Lung (tissue), 12 donors: ENCODE measurements around the gene SLC25A3. TPM values are rescaled to one million over a fixed set of nuclear protein-coding genes. Genes with fewer than 3 reads are reported as not detected.

Experiments used
- ATAC-seq: fragments of 200-7000 bp; cut with Tn5 transposase; one replicate; pipeline ENCODE4 v1.9.1; 2020; ENCODE audit warnings: moderate number of reproducible peaks; ENCODE audit not compliant: insufficient read depth, low FRiP score
- DNase-seq, 3 donors: peaks; one replicate each; pipeline ENCODE4 v3.0.0-alpha.2; 2013 to 2017
- H3K27ac ChIP-seq, 2 donors: one replicate each; pipeline ENCODE4 v1.5.1; 2013; ENCODE audit warnings: mild to moderate bottlenecking in 2 of 2, moderate library complexity in 2 of 2, control low read depth in 1 of 2, inconsistent platforms in 1 of 2, low read depth in 1 of 2, low read length in 1 of 2
- H3K27me3 ChIP-seq, 3 donors: one replicate each; pipeline ENCODE4 v1.5.1; 2013; ENCODE audit warnings: low read length in 2 of 3; ENCODE audit not compliant: control insufficient read depth in 3 of 3, insufficient read depth in 3 of 3
- H3K36me3 ChIP-seq, 4 donors: one replicate each; pipeline ENCODE4 v1.5.1; 2013; ENCODE audit warnings: low read length in 4 of 4, mild to moderate bottlenecking in 1 of 4, moderate library complexity in 1 of 4; ENCODE audit not compliant: control insufficient read depth in 4 of 4, insufficient read depth in 4 of 4
- H3K4me1 ChIP-seq, 5 donors: one replicate each; pipeline ENCODE4 v1.5.1; 2013; ENCODE audit warnings: low read length in 5 of 5, mild to moderate bottlenecking in 2 of 5, moderate library complexity in 1 of 5; ENCODE audit not compliant: control insufficient read depth in 5 of 5, insufficient read depth in 5 of 5
- H3K4me3 ChIP-seq: one replicate; pipeline ENCODE4 v1.5.1; 2013; ENCODE audit warnings: mild to moderate bottlenecking, control low read depth, moderate library complexity
- H3K9ac ChIP-seq, 2 donors: one replicate each; pipeline ENCODE4 v1.5.1; 2013; ENCODE audit warnings: low read length in 2 of 2, control low read depth in 1 of 2; ENCODE audit not compliant: insufficient read depth in 1 of 2
- H3K9me3 ChIP-seq, 4 donors: one replicate each; pipeline ENCODE4 v1.5.1; 2013; ENCODE audit warnings: low read length in 3 of 4, mild to moderate bottlenecking in 1 of 4, moderate library complexity in 1 of 4; ENCODE audit not compliant: control insufficient read depth in 4 of 4, insufficient read depth in 3 of 4
- CTCF ChIP-seq: IDR thresholded peaks from 2 replicates; pipeline ENCODE4 v1.5.1; 2012; ENCODE audit warnings: mild to moderate bottlenecking; ENCODE audit errors: control extremely low read depth, extremely low read depth
- WGBS, 2 donors: extraction: QIAGEN DNeasy Blood & Tissue Kit; methylation state at CpG; one replicate each; pipeline ENCODE4 v1.1.7; 2013; 5-methylcytosine and 5-hydroxymethylcytosine counted together
- polyA plus RNA-seq, 2 donors: library from polyadenylated mRNA; stranded (reverse); fragments of 200-250 nt; gene quantifications; one replicate each; pipeline ENCODE4 v1.2.1, GENCODE V29; 2013
- total RNA-seq, 2 donors: library from RNA; depleted of rRNA in 1 of 2; stranded (reverse); fragments of >200 nt in 1 of 2; gene quantifications; one replicate each; pipeline ENCODE4 v1.2.1, GENCODE V29; 2014 to 2021
- donor health status: control.
- donor health status: control.
- donor health status: Bipolar disorder and iron deficiency.
- donor health status: healthy.
- donor health status: DM: yes; HTN: yes; CAD: no.

Gene SLC25A3
- total and polyA plus RNA-seq, 4 donors, result 331 to 575 (median 369) TPM

GRCh38 chr12:98591209-98591608, 2.3 kb upstream of the SLC25A3 start:
- H3K9me3 ChIP-seq, result no peaks in the 10 kb centered on the region
- DNase-seq (peak in 1 of 3 donors; percentile 16), ATAC-seq (no peak)
- no peak overlapping the region for H3K9ac ChIP-seq
- H3K4me3 ChIP-seq, result no peak overlapping the region
- H3K27me3 ChIP-seq, result no peaks in the 10 kb centered on the region
- peaks cover 0 to 12% (median 3%) of the 10 kb centered on the region in 5 donors for H3K4me1 ChIP-seq
- H3K27ac ChIP-seq, result no peak overlapping the region
- no peak for TF ChIP-seq CTCF
- H3K36me3 ChIP-seq, result peaks cover 0 to 11% (median under 1%) of the 10 kb centered on the region in 4 donors
- WGBS, 2 donors, result 83 to 85% methylated on average over 4 of the region's 4 CpGs

GRCh38 chr12:98592825-98593322, 612 bp upstream of the SLC25A3 start:
- peaks cover 0 to 16% (median 3%) of the 10 kb centered on the region in 5 donors for H3K4me1 ChIP-seq
- H3K36me3 ChIP-seq, result peaks cover 5 to 16% (median 8%) of the 10 kb centered on the region in 4 donors
- no peaks in the 10 kb centered on the region for H3K9me3 ChIP-seq
- no peak overlapping the region for H3K4me3 ChIP-seq
- ATAC-seq (no peak), DNase-seq (no peak)
- no peaks in the 10 kb centered on the region for H3K27me3 ChIP-seq
- TF ChIP-seq CTCF, result no peak
- H3K27ac ChIP-seq, result peak overlapping the region; percentile 88 to 91
- 38 to 46% methylated on average over 9 of the region's 9 CpGs for WGBS, 2 donors
- H3K9ac ChIP-seq, result peak overlapping the region; percentile 65 to 94

- peak in 2 of 3 donors; percentile 45 to 56 for DNase-seq
- Histone ChIP-seq H3K27ac (peak overlapping the region; percentile 96 to 99), H3K9me3 (no peaks in the 10 kb centered on the region), H3K27me3 (no peaks in the 10 kb centered on the region), H3K9ac (peak overlapping the region; percentile 97 to 99), H3K36me3 (peaks cover 8 to 21% (median 19%) of the 10 kb centered on the region in 4 donors), H3K4me1 (peaks cover 0 to 16% (median 3%) of the 10 kb centered on the region in 5 donors), H3K4me3 (peak overlapping the region; percentile 97)
- 1% methylated on average over 32 to 35 of the region's 35 CpGs for WGBS, 2 donors
- TF ChIP-seq CTCF, result no peak
- ATAC-seq, result peak; percentile 40
Measured at GRCh38 chr12:98594050-98594835, 757 bp downstream of the SLC25A3 start.
